Activated CD4-positive, CD25-positive, alpha-beta regulatory T cell treated with anti-CD3 and anti-CD28 coated beads, Interleukin-2, amount 50 U/mL, for 24 hours (primary cell): Measurements from ENCODE around the gene EXOC3L4.
"Not testable (repeated sequence)": the region's sequence is repeated elsewhere in the genome, so short reads cannot be mapped to it uniquely, and the experiment has no call there.

Experiments
- ATAC-seq, 2 donors: fragments of 150-1000 bp; cut with Tn5 transposase; one replicate each; pipeline ENCODE4 v1.10.0; 2021; ENCODE audit warnings: mild to moderate bottlenecking in 1 of 2, moderate library complexity in 1 of 2

EXOC3L4 gene

GRCh38 chr14:103094406-103095209 lies at the start of gene EXOC3L4:
Gene EXOC3L4, plus strand, starts transcription at chr14:103094725. Its CDS starts 5,495 bp downstream, at chr14:103100220.
- no peak for ATAC-seq

- ATAC-seq: no peak
Measured at GRCh38 chr14:103045371-103045869, 49.1 kb upstream of the EXOC3L4 start.

- ATAC-seq: not testable (repeated sequence)
Measured at GRCh38 chr14:103047453-103047852, 47.1 kb upstream of the EXOC3L4 start.

GRCh38 chr14:103050935-103051334 lies 43.6 kb upstream of the EXOC3L4 start:
- ATAC-seq: no peak

- ATAC-seq: no peak
Measured at GRCh38 chr14:103052407-103052806, 42.1 kb upstream of the EXOC3L4 start.

GRCh38 chr14:103055695-103056094 lies 38.8 kb upstream of the EXOC3L4 start:
- no peak for ATAC-seq

- ATAC-seq: no peak
Measured at GRCh38 chr14:103056322-103057027, 38.0 kb upstream of the EXOC3L4 start.

GRCh38 chr14:103057028-103057371 lies 37.5 kb upstream of the EXOC3L4 start:
- ATAC-seq: peak in 1 of 2 donors; percentile 6

- peak; percentile 87 to 91 for ATAC-seq
Measured at GRCh38 chr14:103057372-103058163, 37.0 kb upstream of the EXOC3L4 start, which contains the start of gene CDC42BPB. Gene CDC42BPB, minus strand, starts transcription at chr14:103057549. Its CDS starts 376 bp downstream, at chr14:103057173.

GRCh38 chr14:103058164-103059055 lies 36.1 kb upstream of the EXOC3L4 start:
- ATAC-seq: no peak

- ATAC-seq: no peak
Measured at GRCh38 chr14:103059556-103059955, 35.0 kb upstream of the EXOC3L4 start.

- no peak for ATAC-seq
Measured at GRCh38 chr14:103061482-103061976, 33.0 kb upstream of the EXOC3L4 start.

GRCh38 chr14:103064436-103064835 lies 30.1 kb upstream of the EXOC3L4 start:
- ATAC-seq: no peak

- ATAC-seq: no peak
Measured at GRCh38 chr14:103064978-103065377, 29.5 kb upstream of the EXOC3L4 start.

- no peak for ATAC-seq
Measured at GRCh38 chr14:103065861-103066260, 28.7 kb upstream of the EXOC3L4 start.

GRCh38 chr14:103066399-103066798 lies 28.1 kb upstream of the EXOC3L4 start:
- ATAC-seq: no peak

- ATAC-seq: peak in 1 of 2 donors; percentile 59
Measured at GRCh38 chr14:103067231-103067954, 27.1 kb upstream of the EXOC3L4 start.

GRCh38 chr14:103068351-103069073 lies 26.0 kb upstream of the EXOC3L4 start:
- ATAC-seq: no peak

GRCh38 chr14:103070263-103070885 lies 24.2 kb upstream of the EXOC3L4 start:
- no peak for ATAC-seq
